ENCODE measurements around the gene TCAIM.
"Not testable (repeated sequence)": the region's sequence is repeated elsewhere in the genome, so short reads cannot be mapped to it uniquely, and the experiment has no call there.

Gene TCAIM

GRCh38 chr3:44343421-44343820 lies 4.9 kb downstream of the TCAIM start:
- TF ChIP-seq, protein P1, sequence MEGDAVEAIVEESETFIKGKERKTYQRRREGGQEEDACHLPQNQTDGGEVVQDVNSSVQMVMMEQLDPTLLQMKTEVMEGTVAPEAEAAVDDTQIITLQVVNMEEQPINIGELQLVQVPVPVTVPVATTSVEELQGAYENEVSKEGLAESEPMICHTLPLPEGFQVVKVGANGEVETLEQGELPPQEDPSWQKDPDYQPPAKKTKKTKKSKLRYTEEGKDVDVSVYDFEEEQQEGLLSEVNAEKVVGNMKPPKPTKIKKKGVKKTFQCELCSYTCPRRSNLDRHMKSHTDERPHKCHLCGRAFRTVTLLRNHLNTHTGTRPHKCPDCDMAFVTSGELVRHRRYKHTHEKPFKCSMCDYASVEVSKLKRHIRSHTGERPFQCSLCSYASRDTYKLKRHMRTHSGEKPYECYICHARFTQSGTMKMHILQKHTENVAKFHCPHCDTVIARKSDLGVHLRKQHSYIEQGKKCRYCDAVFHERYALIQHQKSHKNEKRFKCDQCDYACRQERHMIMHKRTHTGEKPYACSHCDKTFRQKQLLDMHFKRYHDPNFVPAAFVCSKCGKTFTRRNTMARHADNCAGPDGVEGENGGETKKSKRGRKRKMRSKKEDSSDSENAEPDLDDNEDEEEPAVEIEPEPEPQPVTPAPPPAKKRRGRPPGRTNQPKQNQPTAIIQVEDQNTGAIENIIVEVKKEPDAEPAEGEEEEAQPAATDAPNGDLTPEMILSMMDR (IDR thresholded peaks at IDR 0.05; ENCODE audit: extremely low read depth, missing control alignments) = no peak
- DNase-seq (ENCODE audit: low spot score) = no peak

DNA sequence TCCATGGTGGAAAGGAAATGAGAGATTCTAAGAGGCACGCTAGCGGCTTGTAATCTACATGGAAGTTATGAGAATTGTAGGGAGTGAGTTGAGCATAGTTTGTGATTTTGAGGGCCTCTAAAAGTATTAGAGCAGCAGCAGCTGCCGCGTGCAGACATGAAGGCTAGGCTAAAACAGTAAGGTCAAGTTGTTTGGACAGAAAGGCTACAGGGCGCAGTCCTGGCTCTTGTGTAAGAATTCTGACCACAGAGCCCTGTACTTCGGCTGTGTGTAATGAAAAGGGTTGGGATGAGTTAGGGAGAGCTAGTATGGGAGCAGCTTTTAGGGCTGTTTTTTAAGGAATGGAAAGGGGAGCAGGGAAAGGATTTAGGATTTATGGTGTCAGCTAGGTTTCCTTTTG lies 8.0 kb downstream of the TCAIM start:
- DNase-seq (ENCODE audit: low spot score) = not testable (repeated sequence)

- no peak for DNase-seq (ENCODE audit: low spot score)
- TF ChIP-seq, protein P1 (IDR thresholded peaks at IDR 0.05; ENCODE audit: extremely low read depth, missing control alignments) = no peak
Observed at GRCh38 chr3:44348993-44349392, 10.4 kb downstream of the TCAIM start.

GRCh38 chr3:44353355-44353924 lies 14.9 kb downstream of the TCAIM start:
- no peak for DNase-seq (ENCODE audit: low spot score)
- TF ChIP-seq, protein P1 (IDR thresholded peaks at IDR 0.05; ENCODE audit: extremely low read depth, missing control alignments) = no peak

- TF ChIP-seq, protein P1 (IDR thresholded peaks at IDR 0.05; ENCODE audit: extremely low read depth, missing control alignments) = no peak
- no peak for DNase-seq (ENCODE audit: low spot score)
Observed at GRCh38 chr3:44355362-44356033, 16.9 kb downstream of the TCAIM start.

- no peak for DNase-seq (ENCODE audit: low spot score)
- TF ChIP-seq, protein P1 (IDR thresholded peaks at IDR 0.05; ENCODE audit: extremely low read depth, missing control alignments) = no peak
Observed at GRCh38 chr3:44359146-44359751, 20.7 kb downstream of the TCAIM start.

DNA sequence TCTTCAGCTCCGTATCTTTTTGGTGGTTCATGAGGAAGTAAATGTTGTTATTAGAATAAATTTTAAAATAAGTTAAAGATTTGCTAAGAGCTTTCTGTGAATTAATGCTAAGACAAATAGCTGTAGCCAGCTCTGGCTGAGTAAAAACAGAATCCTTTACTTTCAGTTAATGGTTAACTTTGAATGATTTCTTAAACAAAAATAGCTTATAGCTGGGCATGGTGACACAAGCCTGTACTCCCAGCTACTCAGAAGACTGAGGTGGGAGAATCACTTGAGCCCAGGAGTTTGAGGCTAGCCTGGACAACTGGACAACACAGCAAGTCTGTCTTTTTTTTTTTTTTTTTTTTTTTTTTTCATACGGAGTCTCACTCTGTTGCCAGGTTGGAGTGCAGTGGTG lies 25.0 kb downstream of the TCAIM start:
- DNase-seq (ENCODE audit: low spot score) = peak; percentile 14
- TF ChIP-seq, protein P1 (IDR thresholded peaks at IDR 0.05; ENCODE audit: extremely low read depth, missing control alignments) = no peak
